Heart right ventricle (tissue), 16 donors: ENCODE measurements around the gene LRP1B. TPM values are rescaled to one million over a fixed set of nuclear protein-coding genes. Genes with fewer than 3 reads are reported as not detected.

Experiments
- ATAC-seq, 8 donors: fragments of 200-7000 bp; cut with Tn5 transposase; one replicate each; pipeline ENCODE4 v1.9.1; 2020; ENCODE audit warnings: mild to moderate bottlenecking in 8 of 8, moderate library complexity in 8 of 8, moderate number of reproducible peaks in 1 of 8
- DNase-seq, 2 donors: peaks; one replicate each; pipeline ENCODE4 v3.0.0-alpha.2; 2020
- H3K27ac ChIP-seq, 10 donors: fragments of 200-600 bp; sonication (generic) in 2 of 10; one replicate each; pipeline versions ENCODE4 v1.5.0 to v1.8.0; 2020 to 2022; ENCODE audit warnings: mild to moderate bottlenecking in 3 of 10
- H3K27me3 ChIP-seq, 7 donors: fragments of 200-600 bp; one replicate each; pipeline ENCODE4 v1.8.0; 2021 to 2022; ENCODE audit warnings: mild to moderate bottlenecking in 2 of 7
- H3K36me3 ChIP-seq, 9 donors: fragments of 200-600 bp; sonication (generic) in 1 of 9; one replicate each; pipeline versions ENCODE4 v1.5.0 to v1.8.0; 2020 to 2022; ENCODE audit warnings: mild to moderate bottlenecking in 2 of 9
- H3K4me1 ChIP-seq, 9 donors: fragments of 200-600 bp; sonication (generic) in 1 of 9; one replicate each; pipeline versions ENCODE4 v1.5.0 to v1.8.0; 2020 to 2022; ENCODE audit warnings: mild to moderate bottlenecking in 4 of 9
- H3K4me3 ChIP-seq, 10 donors: fragments of 200-600 bp; sonication (generic) in 2 of 10; one replicate each; pipeline versions ENCODE4 v1.5.0 to v1.8.0; 2020 to 2022; ENCODE audit warnings: mild to moderate bottlenecking in 7 of 10, moderate library complexity in 2 of 10
- H3K9me3 ChIP-seq, 11 donors: fragments of 200-600 bp in 10 of 11; sonication (generic) in 2 of 11; one replicate each; pipeline versions ENCODE4 v1.5.0 to v1.8.0; 2013 to 2022; ENCODE audit warnings: mild to moderate bottlenecking in 2 of 11, control low read depth in 1 of 11, moderate library complexity in 1 of 11
- CTCF ChIP-seq, 9 donors: fragments of 200-600 bp; sonication (generic) in 2 of 9; IDR thresholded peaks; one replicate each; pipeline versions ENCODE4 v1.5.0 to v1.8.0; 2021 to 2022; ENCODE audit warnings: antibody characterized with exemption in 9 of 9, mild to moderate bottlenecking in 5 of 9, moderate library complexity in 1 of 9
- WGBS, 2 donors: extraction: QIAGEN DNeasy Blood & Tissue Kit; methylation state at CpG; one replicate each; pipeline ENCODE4 v1.1.7; 2013; ENCODE audit warnings: inconsistent platforms in 1 of 2; 5-methylcytosine and 5-hydroxymethylcytosine counted together
- intact Hi-C, 10 donors: fragments of 100-400 bp; cut with DNase I; formaldehyde crosslinking; loops; one replicate each; pipeline versions ENCODE4 v1.11.1 to v1.14.2; 2022
- polyA plus RNA-seq, 2 donors: library from polyadenylated mRNA; stranded (reverse); fragments of 200-250 nt; gene quantifications; one replicate each; pipeline ENCODE4 v1.2.3, GENCODE V29; 2013
- total RNA-seq, 10 donors: library from RNA; stranded (reverse); fragmentation: NEBNext Ultra II Directional in 3 of 10; extraction: Animal tissue kit (Norgen Biotek cat#: 25700) in 3 of 10; gene quantifications; one replicate each; pipeline versions ENCODE4 v1.2.1 to v1.2.4, GENCODE V29; 2021 to 2023
- donor health status: Arrhythmogenic right ventricular cardiomyopathy.
- donor health status: ischemic (EF 13 %, LVEDD 7.1; RV severe dilation, severe dysfunction).
- donor health status: healthy with polysubstance abuse.
- donor health status: DM: no; HTN: yes; CAD: no.
- donor health status: DM: no; HTN: no; CAD: no.
- donor health status: ischemic (EF 25% LVEDD 6.9; RV normal size, moderate dysfunction).
- donor health status: ischemic (EF 25% LVEDD 5.7; RV mildly dilated, moderate dysfunction).
- donor health status: healthy.
- donor health status: DM: yes; HTN: yes; CAD: no.
- donor health status: Ischemic cardiomyopathy.
- donor health status: ischemic (EF 35%, LVEDD 5.7; RV mildly dilated, moderate dysfunction).
- donor health status: nonischemic (EF 11% LVEDD 7.7; RV severe dilation, severe dysfunction).
- donor health status: DM: yes; HTN: yes; CAD: no.
- donor health status: PGD.
- donor health status: ischemic (EF 29% LVEDD 5.4; RV normal size, mild dysfunction).
- donor health status: nonischemic (EF 23%, LVEDD 6.1; RV moderate dilation, normal function).

Gene LRP1B
- total and polyA plus RNA-seq, 12 donors: 0.02 to 0.27 (median 0.14) TPM; not detected in 1

- DNase-seq (no peak), ATAC-seq (no peak)
- peaks cover 0 to 2% (median 0%) of the 10 kb centered on the region in 9 donors for H3K4me1 ChIP-seq
- no peak overlapping the region for H3K27ac ChIP-seq
- H3K36me3 ChIP-seq: no peaks in the 10 kb centered on the region
- TF ChIP-seq CTCF (IDR thresholded peaks at IDR 0.05): no peak
- H3K9me3 ChIP-seq: no peaks in the 10 kb centered on the region
- WGBS, 2 donors: 70 to 88% methylated on average over 2 of the region's 2 CpGs
- intact Hi-C loops: no loop called here
- no peak overlapping the region for H3K4me3 ChIP-seq
- H3K27me3 ChIP-seq: peaks cover 0 to 4% (median 0%) of the 10 kb centered on the region in 7 donors
Measured at GRCh38 chr2:141526760-141527159, 604.1 kb downstream of the LRP1B start.

- intact Hi-C loops: no loop called here
- 58 to 65% methylated on average over 3 of the region's 3 CpGs for WGBS, 2 donors
- no peak overlapping the region for H3K27ac ChIP-seq
- no peak overlapping the region for H3K4me3 ChIP-seq
- DNase-seq (no peak), ATAC-seq (no peak)
- no peak for TF ChIP-seq CTCF (IDR thresholded peaks at IDR 0.05)
- H3K9me3 ChIP-seq: no peaks in the 10 kb centered on the region
- peaks cover 0 to 11% (median 0%) of the 10 kb centered on the region in 7 donors for H3K27me3 ChIP-seq
- peaks cover 0 to 2% (median 0%) of the 10 kb centered on the region in 9 donors for H3K4me1 ChIP-seq
- no peaks in the 10 kb centered on the region for H3K36me3 ChIP-seq
Measured at GRCh38 chr2:141524777-141525176, 606.0 kb downstream of the LRP1B start.

- DNase-seq: no peak
- Histone ChIP-seq H3K36me3 (no peaks in the 10 kb centered on the region), H3K27ac (no peak overlapping the region), H3K4me3 (no peak overlapping the region), H3K4me1 (peaks cover 0 to 2% (median 0%) of the 10 kb centered on the region in 9 donors), H3K27me3 (peaks cover 0 to 11% (median 0%) of the 10 kb centered on the region in 7 donors), H3K9me3 (no peaks in the 10 kb centered on the region)
- TF ChIP-seq CTCF (IDR thresholded peaks at IDR 0.05): no peak
- intact Hi-C loops: no loop called here
- ATAC-seq: no peak
Measured at GRCh38 chr2:141523199-141523598, 607.6 kb downstream of the LRP1B start.

- WGBS, 2 donors: 11 to 12% methylated on average over 1 of the region's 1 CpG
- TF ChIP-seq CTCF (IDR thresholded peaks at IDR 0.05): no peak
- ATAC-seq: no peak
- Histone ChIP-seq H3K36me3 (no peaks in the 10 kb centered on the region), H3K27me3 (peaks cover 0 to 11% (median 0%) of the 10 kb centered on the region in 7 donors), H3K27ac (no peak overlapping the region), H3K4me1 (peaks cover 0 to 2% (median 0%) of the 10 kb centered on the region in 9 donors), H3K4me3 (no peak overlapping the region), H3K9me3 (no peaks in the 10 kb centered on the region)
- no peak for DNase-seq
- intact Hi-C loops: no loop called here
Measured at GRCh38 chr2:141522702-141523101, 608.1 kb downstream of the LRP1B start.
